ENCODE measurements around the gene MAGI1.

Gene MAGI1

DNA sequence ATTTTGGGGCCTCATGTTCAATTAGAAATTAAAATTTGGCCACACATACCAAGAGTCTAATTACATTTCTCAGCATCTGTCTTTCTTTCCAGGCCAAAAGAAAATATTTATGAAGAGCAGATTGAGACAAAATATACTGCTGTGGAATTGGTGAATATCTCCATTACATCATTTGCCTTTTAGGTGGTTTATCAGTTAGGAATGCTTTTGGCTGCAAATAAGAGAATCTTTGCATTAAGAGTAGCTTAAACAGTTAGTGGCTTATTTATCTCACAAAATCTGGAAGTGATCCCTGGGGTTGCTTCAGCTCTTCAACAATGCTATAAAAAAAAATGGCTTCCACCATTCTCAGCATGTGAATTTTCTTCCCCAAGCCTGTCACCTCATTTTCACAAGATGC lies 308.7 kb downstream of the MAGI1 start:
- no peak overlapping the region for H3K27ac ChIP-seq
- no peak overlapping the region for H3K4me3 ChIP-seq (IDR thresholded peaks at IDR 0.05; ENCODE audit: insufficient read depth, low read depth, low read length)
- no peaks in the 10 kb centered on the region for H3K79me2 ChIP-seq (ENCODE audit: insufficient read depth, low read depth)
- H3K4me2 ChIP-seq = no peak overlapping the region
- peaks cover 4% of the 10 kb centered on the region for H3K4me1 ChIP-seq (ENCODE audit: low read depth, poor library complexity, severe bottlenecking)
- H3K27me3 ChIP-seq (ENCODE audit: insufficient read depth, low read depth) = no peaks in the 10 kb centered on the region
- no peak overlapping the region for H3K9ac ChIP-seq
- H3K36me3 ChIP-seq (ENCODE audit: insufficient read depth) = no peaks in the 10 kb centered on the region
- TF ChIP-seq, protein P1, sequence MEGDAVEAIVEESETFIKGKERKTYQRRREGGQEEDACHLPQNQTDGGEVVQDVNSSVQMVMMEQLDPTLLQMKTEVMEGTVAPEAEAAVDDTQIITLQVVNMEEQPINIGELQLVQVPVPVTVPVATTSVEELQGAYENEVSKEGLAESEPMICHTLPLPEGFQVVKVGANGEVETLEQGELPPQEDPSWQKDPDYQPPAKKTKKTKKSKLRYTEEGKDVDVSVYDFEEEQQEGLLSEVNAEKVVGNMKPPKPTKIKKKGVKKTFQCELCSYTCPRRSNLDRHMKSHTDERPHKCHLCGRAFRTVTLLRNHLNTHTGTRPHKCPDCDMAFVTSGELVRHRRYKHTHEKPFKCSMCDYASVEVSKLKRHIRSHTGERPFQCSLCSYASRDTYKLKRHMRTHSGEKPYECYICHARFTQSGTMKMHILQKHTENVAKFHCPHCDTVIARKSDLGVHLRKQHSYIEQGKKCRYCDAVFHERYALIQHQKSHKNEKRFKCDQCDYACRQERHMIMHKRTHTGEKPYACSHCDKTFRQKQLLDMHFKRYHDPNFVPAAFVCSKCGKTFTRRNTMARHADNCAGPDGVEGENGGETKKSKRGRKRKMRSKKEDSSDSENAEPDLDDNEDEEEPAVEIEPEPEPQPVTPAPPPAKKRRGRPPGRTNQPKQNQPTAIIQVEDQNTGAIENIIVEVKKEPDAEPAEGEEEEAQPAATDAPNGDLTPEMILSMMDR (conservative IDR thresholded peaks at IDR 0.05; ENCODE audit: low read depth, low read length) = no peak
- no peak overlapping the region for H2AFZ ChIP-seq (ENCODE audit: low read depth)
- no peaks in the 10 kb centered on the region for H4K20me1 ChIP-seq (ENCODE audit: insufficient read depth)

- Histone ChIP-seq H4K20me1 (ENCODE audit: insufficient read depth) (no peaks in the 10 kb centered on the region), H3K27ac (no peak overlapping the region), H3K4me2 (no peak overlapping the region), H3K27me3 (ENCODE audit: insufficient read depth, low read depth) (no peaks in the 10 kb centered on the region), H3K79me2 (ENCODE audit: insufficient read depth, low read depth) (no peaks in the 10 kb centered on the region), H3K9ac (no peak overlapping the region), H3K4me3 (IDR thresholded peaks at IDR 0.05; ENCODE audit: insufficient read depth, low read depth, low read length) (no peak overlapping the region), H3K4me1 (ENCODE audit: low read depth, poor library complexity, severe bottlenecking) (peaks cover 4% of the 10 kb centered on the region), H2AFZ (ENCODE audit: low read depth) (no peak overlapping the region), H3K36me3 (ENCODE audit: insufficient read depth) (no peaks in the 10 kb centered on the region)
- TF ChIP-seq, protein P1 (conservative IDR thresholded peaks at IDR 0.05; ENCODE audit: low read depth, low read length) = no peak
Measured at GRCh38 chr3:65729555-65729954, 309.2 kb downstream of the MAGI1 start.

GRCh38 chr3:65728138-65728537 lies 310.6 kb downstream of the MAGI1 start:
- Histone ChIP-seq H3K9ac (no peak overlapping the region), H2AFZ (ENCODE audit: low read depth) (no peak overlapping the region), H3K36me3 (ENCODE audit: insufficient read depth) (no peaks in the 10 kb centered on the region), H4K20me1 (ENCODE audit: insufficient read depth) (no peaks in the 10 kb centered on the region), H3K79me2 (ENCODE audit: insufficient read depth, low read depth) (no peaks in the 10 kb centered on the region), H3K27me3 (ENCODE audit: insufficient read depth, low read depth) (no peaks in the 10 kb centered on the region), H3K4me2 (no peak overlapping the region), H3K4me3 (IDR thresholded peaks at IDR 0.05; ENCODE audit: insufficient read depth, low read depth, low read length) (no peak overlapping the region), H3K4me1 (ENCODE audit: low read depth, poor library complexity, severe bottlenecking) (peaks cover 4% of the 10 kb centered on the region), H3K27ac (no peak overlapping the region)
- TF ChIP-seq, protein P1 (conservative IDR thresholded peaks at IDR 0.05; ENCODE audit: low read depth, low read length) = no peak

DNA sequence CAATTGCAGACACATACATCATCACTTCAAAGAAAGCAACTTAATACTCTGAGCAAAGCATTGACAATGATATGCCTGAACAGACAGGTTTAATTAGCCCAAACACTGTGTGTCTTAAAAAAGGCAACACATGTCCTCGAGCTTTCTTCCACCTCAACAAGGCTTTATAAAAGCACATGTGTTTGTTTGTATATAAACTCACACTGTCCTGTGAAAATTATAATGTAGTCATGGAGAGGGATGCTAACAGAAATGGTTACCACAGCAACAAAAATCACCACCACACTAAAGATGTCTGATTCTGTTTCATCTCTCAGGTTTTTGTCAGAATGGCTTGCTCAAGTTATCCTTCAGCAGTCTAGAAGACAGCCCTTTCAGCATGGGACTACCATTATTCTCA lies 314.7 kb downstream of the MAGI1 start:
- Histone ChIP-seq H3K9ac (no peak overlapping the region), H3K4me1 (ENCODE audit: low read depth, poor library complexity, severe bottlenecking) (no peaks in the 10 kb centered on the region), H3K4me2 (no peak overlapping the region), H3K27ac (no peak overlapping the region), H2AFZ (ENCODE audit: low read depth) (no peak overlapping the region), H3K79me2 (ENCODE audit: insufficient read depth, low read depth) (no peaks in the 10 kb centered on the region), H3K4me3 (IDR thresholded peaks at IDR 0.05; ENCODE audit: insufficient read depth, low read depth, low read length) (no peak overlapping the region), H3K27me3 (ENCODE audit: insufficient read depth, low read depth) (no peaks in the 10 kb centered on the region), H4K20me1 (ENCODE audit: insufficient read depth) (no peaks in the 10 kb centered on the region), H3K36me3 (ENCODE audit: insufficient read depth) (no peaks in the 10 kb centered on the region)
- TF ChIP-seq, protein P1 (conservative IDR thresholded peaks at IDR 0.05; ENCODE audit: low read depth, low read length) = no peak
